SW480 (cell line): Measurements from ENCODE around the gene EPHX1.

Source experiments
- DNase-seq: peaks from one replicate; pipeline ENCODE4 v3.0.0-alpha.2; 2016; ENCODE audit warnings: low spot score

The EPHX1 gene

DNA sequence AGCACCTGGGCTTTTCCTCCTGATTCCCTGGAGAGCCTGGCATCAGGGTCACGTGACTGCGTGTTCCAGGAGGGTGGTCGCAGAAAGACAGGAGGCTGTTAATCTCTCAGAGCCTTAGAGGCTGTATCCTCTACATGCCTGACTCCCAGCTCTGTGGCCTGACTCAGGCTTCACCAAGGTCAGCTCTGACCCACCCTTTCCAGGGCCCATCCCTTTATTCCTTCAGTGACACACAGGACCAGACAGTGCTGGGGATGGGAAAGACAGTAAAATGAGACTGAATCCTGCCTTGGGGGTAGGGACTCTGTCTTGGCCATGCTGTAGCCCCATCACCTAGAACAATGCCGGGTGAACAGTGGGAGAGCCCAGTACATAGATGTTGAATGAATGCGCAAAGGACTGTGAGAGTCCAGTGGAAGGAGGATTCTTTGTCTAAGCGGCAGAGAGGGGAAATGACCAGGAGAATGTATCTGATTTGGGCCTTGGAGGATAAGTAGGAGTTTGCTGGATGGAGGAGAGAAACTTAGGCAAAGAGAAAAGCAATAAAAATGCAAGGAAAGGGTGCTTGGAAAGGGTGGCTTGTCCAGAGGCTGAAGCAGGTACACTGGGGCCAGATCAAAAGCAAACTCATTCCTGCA is 33.0 kb downstream of the EPHX1 start:
- DNase-seq, result no peak

- DNase-seq, result no peak
Measured at GRCh38 chr1:225843426-225843795, 33.5 kb downstream of the EPHX1 start.

DNA sequence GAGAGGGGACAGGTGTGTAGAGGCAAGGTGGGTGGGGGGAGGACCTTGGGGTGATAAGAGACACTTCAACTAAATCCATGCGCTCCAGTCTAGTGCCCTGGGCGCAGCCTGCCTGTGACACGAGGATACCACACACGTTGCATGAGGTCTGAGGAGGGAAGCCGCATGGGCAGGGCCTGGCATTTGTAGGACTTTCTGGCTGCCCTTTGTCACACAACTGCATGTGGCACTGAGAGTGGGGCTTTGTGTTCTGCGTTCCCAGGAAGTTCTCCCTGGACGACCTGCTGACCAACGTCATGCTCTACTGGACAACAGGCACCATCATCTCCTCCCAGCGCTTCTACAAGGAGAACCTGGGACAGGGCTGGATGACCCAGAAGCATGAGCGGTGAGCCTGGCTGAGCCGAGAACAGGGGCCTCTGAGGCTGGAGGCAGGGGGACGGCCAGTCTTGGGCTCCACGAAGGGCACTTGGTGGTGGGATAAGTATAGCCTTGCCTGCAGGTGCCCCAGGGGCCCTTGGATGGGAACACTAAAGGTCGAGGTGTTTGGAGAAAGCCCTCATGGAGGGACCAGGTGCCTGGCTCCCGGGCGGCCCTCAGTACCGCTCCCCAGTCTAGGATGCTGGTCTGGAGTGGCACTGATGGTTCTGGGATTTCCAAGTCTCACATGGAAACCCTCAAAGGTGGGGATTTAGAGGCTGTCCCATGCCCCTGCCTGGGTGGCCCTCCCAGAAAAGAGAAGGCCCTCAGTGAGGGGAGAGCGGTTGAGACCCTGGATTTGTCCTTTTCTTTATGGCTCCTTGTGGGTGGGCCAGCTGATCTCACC is 34.5 kb downstream of the EPHX1 start:
- no peak for DNase-seq

GRCh38 chr1:225845097-225845496 is 35.2 kb downstream of the EPHX1 start:
- no peak for DNase-seq

DNA sequence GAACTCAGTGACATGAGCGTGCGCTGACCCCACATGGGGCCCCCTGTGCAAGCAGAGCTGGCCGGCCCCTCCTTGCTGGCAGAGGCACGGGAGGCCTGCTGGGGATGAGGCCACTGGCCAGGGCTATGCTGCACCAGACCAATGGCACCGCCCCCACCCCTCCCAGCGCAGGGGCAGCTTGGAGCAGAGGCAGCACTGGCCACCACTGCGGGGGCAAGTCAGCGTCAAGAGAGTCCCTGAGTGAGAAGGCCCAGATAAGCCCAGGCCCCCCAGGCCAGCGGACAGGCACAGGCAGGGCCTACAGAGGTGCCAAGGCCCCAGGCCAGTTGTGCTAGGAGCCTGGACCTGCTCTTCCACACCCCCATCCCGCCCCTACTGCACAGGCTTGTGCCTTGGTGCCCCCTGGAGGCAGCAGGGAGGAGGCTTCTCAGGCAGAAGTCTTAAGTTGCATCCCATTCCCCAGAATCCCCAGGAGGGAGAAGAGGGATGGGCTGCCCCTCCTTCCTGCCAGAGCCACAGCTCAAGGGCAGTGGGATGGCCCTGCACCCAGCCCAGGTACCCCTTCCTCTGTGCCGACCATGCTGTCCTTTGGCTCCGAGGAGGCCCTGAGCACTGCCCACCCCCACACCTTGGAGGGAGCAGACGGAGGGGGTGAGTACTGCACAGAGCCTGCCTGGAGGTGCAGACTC is 35.8 kb downstream of the EPHX1 start:
- peak; percentile 44 for DNase-seq

- DNase-seq, result no peak
Measured at GRCh38 chr1:225846331-225847310, 36.7 kb downstream of the EPHX1 start.

- no peak for DNase-seq
Measured at GRCh38 chr1:225847610-225848009, 37.7 kb downstream of the EPHX1 start.

DNA sequence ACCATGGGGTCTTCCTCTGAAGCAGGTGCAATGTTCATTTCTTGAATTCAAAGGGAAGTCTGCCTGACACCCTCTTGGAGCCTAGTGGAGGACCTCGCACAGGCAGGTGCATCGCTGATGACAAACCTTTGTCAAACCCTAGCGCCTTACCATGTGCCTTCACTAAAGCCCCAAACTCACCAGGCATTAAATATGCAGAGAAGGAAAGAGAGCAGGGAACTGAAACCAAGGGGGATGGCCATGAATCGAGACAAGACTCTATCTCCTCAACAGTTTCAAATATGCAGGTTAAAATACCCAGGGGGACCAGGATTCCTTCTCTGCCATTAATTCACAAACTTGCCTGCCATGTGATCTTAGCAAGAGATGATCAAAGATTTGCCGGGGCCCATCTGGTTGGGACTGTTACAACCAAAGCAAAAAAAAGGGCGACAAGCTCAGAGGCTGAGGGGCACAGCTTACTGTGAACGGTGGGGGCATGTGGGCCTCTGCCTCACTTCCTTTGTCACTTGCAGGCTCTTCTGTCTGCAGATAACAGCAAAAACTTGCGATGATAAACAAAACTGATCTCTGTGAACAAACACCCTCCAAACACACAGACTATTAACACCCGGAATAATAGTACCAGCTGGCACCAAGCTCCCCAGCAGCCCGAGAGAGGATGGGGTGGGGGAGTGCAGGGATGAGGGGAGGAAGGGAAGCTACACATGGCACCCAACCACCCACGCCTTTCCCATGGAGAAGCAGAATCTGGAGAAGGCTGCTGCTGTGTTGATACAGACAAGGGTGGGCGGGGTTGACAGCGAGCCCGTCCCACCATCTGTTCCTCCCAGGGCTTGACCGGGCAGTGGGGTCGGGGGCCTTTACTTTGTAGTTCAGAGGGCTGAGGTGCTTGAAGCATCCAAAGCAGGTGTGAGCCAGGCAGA is 38.4 kb downstream of the EPHX1 start:
- DNase-seq, result no peak

DNA sequence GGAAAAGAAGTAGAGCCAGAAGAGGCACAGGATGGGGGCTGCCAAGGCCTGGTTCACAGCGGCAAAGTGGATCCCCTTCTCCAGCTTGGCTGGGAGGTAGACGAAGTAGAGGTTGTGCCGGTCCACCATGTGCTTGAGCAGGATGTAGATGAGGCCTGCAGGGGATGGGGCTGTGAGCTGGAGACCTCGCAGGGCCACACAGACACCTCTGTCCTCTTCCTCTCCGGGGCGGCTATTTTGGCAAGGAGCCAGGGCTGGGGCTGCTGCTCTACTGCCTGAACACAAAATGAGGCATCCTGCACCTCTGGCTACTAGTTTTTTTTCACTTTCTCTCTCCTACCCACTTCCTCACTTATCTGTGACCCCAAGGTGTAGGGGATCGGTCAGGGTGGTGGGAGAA is 40.0 kb downstream of the EPHX1 start:
- no peak for DNase-seq

- DNase-seq, result no peak
Measured at GRCh38 chr1:225850370-225850769, 40.4 kb downstream of the EPHX1 start.

DNA sequence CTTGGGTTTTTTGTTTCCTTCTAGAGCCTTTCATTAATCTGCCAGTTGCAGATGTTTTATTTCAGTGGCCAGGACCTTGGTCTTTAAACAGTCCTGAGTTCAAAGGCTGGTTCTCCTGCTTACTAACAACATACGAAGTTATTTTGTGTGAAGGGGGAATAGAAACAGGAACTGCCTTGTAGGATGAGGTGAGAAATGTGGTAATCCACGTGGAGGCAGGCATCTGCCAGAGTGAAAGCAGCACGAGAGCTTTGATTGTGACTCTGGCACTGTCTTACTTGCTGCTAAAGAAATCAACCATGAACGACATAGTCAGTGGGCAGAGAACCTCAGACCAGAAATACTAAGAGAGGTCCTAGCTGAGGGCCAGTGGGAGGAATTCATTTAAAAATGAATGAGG is 41.9 kb downstream of the EPHX1 start:
- no peak for DNase-seq

GRCh38 chr1:225852413-225853124 is 42.6 kb downstream of the EPHX1 start:
- no peak for DNase-seq

DNA sequence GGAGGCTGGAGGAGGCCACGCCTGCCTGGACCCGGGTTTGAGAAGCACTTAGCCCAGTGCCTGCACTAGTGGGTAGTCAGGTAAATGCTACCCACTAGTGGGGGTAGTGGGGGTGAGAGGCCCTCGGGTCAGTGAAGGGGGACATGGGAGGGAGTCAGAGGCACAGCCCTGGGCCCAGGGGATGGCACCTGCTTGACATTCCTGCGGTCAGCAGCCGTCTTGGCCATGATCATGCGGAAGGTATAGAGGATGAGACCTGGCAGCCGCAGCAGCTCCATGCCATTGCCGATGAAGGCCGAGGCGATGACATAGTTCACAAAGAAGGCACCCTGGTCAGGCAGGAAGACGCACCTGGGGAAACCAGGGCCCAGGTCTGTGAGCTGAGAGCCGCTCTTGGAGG is 43.5 kb downstream of the EPHX1 start:
- no peak for DNase-seq

- DNase-seq, result no peak
Measured at GRCh38 chr1:225855503-225856300, 45.8 kb downstream of the EPHX1 start.

GRCh38 chr1:225857256-225857655 is 47.3 kb downstream of the EPHX1 start:
- DNase-seq, result no peak

- DNase-seq, result no peak
Measured at GRCh38 chr1:225859151-225859550, 49.2 kb downstream of the EPHX1 start.

- DNase-seq, result no peak
Measured at GRCh38 chr1:225860107-225860506, 50.2 kb downstream of the EPHX1 start.

GRCh38 chr1:225860876-225861441 is 51.0 kb downstream of the EPHX1 start:
- DNase-seq, result no peak
